Fibroblast of lung (primary cell): ENCODE data around the gene FAM47E.

Source experiments
- EZH2 ChIP-seq: IDR thresholded peaks from 2 replicates; pipeline ENCODE4 v1.5.1; 2012; ENCODE audit warnings: low read length, control low read depth, mild to moderate bottlenecking; ENCODE audit errors: missing control alignments
- TF ChIP-seq, protein P1 (sequence below), 2 donors: IDR thresholded peaks in 1 of 2; conservative IDR thresholded peaks in 1 of 2; 1 replicate in 1 of 2; 2 replicates in 1 of 2; pipeline ENCODE4 v1.5.1; 2011 to 2012; ENCODE audit warnings: low read length in 2 of 2, control low read depth in 1 of 2, inconsistent platforms in 1 of 2, low read depth in 1 of 2, mild to moderate bottlenecking in 1 of 2

GRCh38 chr4:76282941-76283689 lies 31.6 kb downstream of the FAM47E start:
- TF ChIP-seq, protein P1, sequence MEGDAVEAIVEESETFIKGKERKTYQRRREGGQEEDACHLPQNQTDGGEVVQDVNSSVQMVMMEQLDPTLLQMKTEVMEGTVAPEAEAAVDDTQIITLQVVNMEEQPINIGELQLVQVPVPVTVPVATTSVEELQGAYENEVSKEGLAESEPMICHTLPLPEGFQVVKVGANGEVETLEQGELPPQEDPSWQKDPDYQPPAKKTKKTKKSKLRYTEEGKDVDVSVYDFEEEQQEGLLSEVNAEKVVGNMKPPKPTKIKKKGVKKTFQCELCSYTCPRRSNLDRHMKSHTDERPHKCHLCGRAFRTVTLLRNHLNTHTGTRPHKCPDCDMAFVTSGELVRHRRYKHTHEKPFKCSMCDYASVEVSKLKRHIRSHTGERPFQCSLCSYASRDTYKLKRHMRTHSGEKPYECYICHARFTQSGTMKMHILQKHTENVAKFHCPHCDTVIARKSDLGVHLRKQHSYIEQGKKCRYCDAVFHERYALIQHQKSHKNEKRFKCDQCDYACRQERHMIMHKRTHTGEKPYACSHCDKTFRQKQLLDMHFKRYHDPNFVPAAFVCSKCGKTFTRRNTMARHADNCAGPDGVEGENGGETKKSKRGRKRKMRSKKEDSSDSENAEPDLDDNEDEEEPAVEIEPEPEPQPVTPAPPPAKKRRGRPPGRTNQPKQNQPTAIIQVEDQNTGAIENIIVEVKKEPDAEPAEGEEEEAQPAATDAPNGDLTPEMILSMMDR (conservative IDR thresholded peaks at IDR 0.05 in 1 of 2, IDR thresholded peaks at IDR 0.05 in 1 of 2; ENCODE audit: low read depth in 1 of 2, low read length in 2 of 2) = no peak
- no peak for TF ChIP-seq EZH2
